HG02610 (cell line): ENCODE measurements around the gene TRPM1.

Experiments used
- ATAC-seq: cut with Tn5 transposase; IDR thresholded peaks from one replicate; pipeline ENCODE4 v1.9.1; 2021; ENCODE audit warnings: mild to moderate bottlenecking, moderate library complexity; ENCODE audit not compliant: unreplicated experiment

Gene TRPM1

GRCh38 chr15:30984118-30984517 lies 117.4 kb downstream of the TRPM1 start:
- ATAC-seq = no peak

GRCh38 chr15:30979457-30979856 lies 122.1 kb downstream of the TRPM1 start:
- no peak for ATAC-seq

- ATAC-seq = no peak
These were observed 123.2 kb downstream of the TRPM1 start for GRCh38 chr15:30978328-30978727.

- no peak for ATAC-seq
These were observed 127.4 kb downstream of the TRPM1 start for GRCh38 chr15:30974112-30974511.

- ATAC-seq = no peak
These were observed 128.1 kb downstream of the TRPM1 start for GRCh38 chr15:30973379-30973778.

GRCh38 chr15:30969724-30970123 lies 131.8 kb downstream of the TRPM1 start:
- ATAC-seq = no peak

- no peak for ATAC-seq
These were observed 137.8 kb downstream of the TRPM1 start for GRCh38 chr15:30963681-30964080.

GRCh38 chr15:30962659-30963058 lies 138.9 kb downstream of the TRPM1 start:
- no peak for ATAC-seq

- ATAC-seq = no peak
These were observed 139.4 kb downstream of the TRPM1 start for GRCh38 chr15:30962079-30962478.

GRCh38 chr15:30958219-30958618 lies 143.3 kb downstream of the TRPM1 start:
- no peak for ATAC-seq

GRCh38 chr15:30956216-30957124 lies 145.1 kb downstream of the TRPM1 start:
- ATAC-seq = no peak

GRCh38 chr15:30954674-30955073 lies 146.9 kb downstream of the TRPM1 start:
- no peak for ATAC-seq

- no peak for ATAC-seq
These were observed 147.7 kb downstream of the TRPM1 start for GRCh38 chr15:30953731-30954378.

GRCh38 chr15:30953183-30953582 lies 148.3 kb downstream of the TRPM1 start:
- ATAC-seq = no peak
